Choroid plexus epithelial cell (primary cell): ENCODE results near the gene PTPRK.
A peak's percentile ranks its signal among the peaks of the same experiment; 100 is the strongest.

ENCODE experiments used
- DNase-seq: peaks from one replicate; pipeline ENCODE4 v3.0.0-alpha.2; 2010; ENCODE audit warnings: low read depth
- H3K4me3 ChIP-seq: 2 replicates; pipeline ENCODE4 v1.5.1; 2011; ENCODE audit warnings: low read depth, mild to moderate bottlenecking, control low read depth, low read length, moderate library complexity
- TF ChIP-seq, protein P1 (sequence below): conservative IDR thresholded peaks from 2 replicates; pipeline ENCODE4 v1.5.1; 2011; ENCODE audit warnings: low read depth, mild to moderate bottlenecking, control low read depth, inconsistent platforms, low read length, moderate library complexity

PTPRK gene

GRCh38 chr6:128071212-128071611 is 449.2 kb downstream of the PTPRK start:
- DNase-seq = no peak
- TF ChIP-seq, protein P1, sequence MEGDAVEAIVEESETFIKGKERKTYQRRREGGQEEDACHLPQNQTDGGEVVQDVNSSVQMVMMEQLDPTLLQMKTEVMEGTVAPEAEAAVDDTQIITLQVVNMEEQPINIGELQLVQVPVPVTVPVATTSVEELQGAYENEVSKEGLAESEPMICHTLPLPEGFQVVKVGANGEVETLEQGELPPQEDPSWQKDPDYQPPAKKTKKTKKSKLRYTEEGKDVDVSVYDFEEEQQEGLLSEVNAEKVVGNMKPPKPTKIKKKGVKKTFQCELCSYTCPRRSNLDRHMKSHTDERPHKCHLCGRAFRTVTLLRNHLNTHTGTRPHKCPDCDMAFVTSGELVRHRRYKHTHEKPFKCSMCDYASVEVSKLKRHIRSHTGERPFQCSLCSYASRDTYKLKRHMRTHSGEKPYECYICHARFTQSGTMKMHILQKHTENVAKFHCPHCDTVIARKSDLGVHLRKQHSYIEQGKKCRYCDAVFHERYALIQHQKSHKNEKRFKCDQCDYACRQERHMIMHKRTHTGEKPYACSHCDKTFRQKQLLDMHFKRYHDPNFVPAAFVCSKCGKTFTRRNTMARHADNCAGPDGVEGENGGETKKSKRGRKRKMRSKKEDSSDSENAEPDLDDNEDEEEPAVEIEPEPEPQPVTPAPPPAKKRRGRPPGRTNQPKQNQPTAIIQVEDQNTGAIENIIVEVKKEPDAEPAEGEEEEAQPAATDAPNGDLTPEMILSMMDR = no peak
- H3K4me3 ChIP-seq = no peak overlapping the region

DNA sequence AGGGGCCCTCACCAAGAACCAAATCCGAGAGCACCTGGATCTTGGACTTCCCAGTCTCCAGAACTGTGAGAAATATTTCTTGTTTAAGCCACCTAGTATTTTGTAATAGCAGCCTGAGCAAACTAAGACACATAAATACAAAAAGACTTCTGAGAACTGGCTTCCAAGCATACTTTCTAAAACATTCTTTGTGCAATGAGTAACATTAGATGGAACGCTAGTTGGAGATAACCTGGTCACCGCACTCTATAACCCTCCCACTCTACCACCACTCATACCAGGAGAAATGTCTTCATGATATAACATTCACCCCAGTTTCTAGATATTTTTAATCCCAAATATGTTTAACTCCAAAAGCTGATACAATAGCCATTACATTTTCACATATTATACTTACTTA is 450.0 kb downstream of the PTPRK start:
- TF ChIP-seq, protein P1 = no peak
- no peak overlapping the region for H3K4me3 ChIP-seq
- peak; percentile 57 for DNase-seq

- peak; percentile 75 for DNase-seq
- H3K4me3 ChIP-seq = no peak overlapping the region
- TF ChIP-seq, protein P1 = no peak
These were observed 451.2 kb downstream of the PTPRK start for GRCh38 chr6:128069188-128069587.

GRCh38 chr6:128068119-128068479 is 452.3 kb downstream of the PTPRK start:
- no peak overlapping the region for H3K4me3 ChIP-seq
- TF ChIP-seq, protein P1 = peak; percentile 1
- no peak for DNase-seq

DNA sequence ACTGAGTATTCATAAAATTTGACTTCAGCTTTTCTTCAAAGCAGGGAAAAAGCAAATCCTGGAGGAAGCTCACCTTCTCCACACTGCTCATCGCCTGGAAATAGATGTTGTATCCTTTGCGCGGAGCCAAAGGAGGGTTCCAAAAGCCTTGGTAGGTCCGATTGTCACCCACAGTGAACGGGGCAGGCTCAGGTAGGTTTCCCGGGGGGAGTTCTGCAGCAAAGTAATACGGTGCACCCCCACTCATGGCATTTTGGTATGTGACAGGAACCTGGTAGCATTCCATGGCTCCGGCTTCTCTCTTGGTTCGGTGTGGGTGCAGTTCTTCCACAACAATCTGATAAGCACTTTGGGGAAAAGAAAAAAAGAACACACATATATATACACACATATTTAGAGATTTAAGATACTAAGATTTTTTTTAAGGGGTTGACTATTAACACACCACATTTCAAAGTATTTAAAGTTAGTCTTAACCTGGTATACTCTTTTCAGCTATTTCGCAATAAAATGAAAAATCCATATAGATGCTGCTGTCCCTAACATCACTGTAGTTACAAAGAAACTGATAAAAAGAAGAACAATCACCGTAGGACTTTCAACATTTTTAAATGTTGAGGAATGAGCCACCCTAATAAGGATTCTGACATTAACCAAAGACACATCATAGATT is 452.8 kb downstream of the PTPRK start:
- TF ChIP-seq, protein P1 = no peak
- H3K4me3 ChIP-seq = no peak overlapping the region
- DNase-seq = no peak

- no peak overlapping the region for H3K4me3 ChIP-seq
- TF ChIP-seq, protein P1 = no peak
- no peak for DNase-seq
These were observed 455.3 kb downstream of the PTPRK start for GRCh38 chr6:128065072-128065471.

- TF ChIP-seq, protein P1 = no peak
- no peak for DNase-seq
- H3K4me3 ChIP-seq = no peak overlapping the region
These were observed 455.9 kb downstream of the PTPRK start for GRCh38 chr6:128064540-128064895.
